NB4 (cell line): ENCODE data around the gene PYGM.

ENCODE experiments used
- DNase-seq: peaks from one replicate; pipeline ENCODE4 v3.0.0; 2010; ENCODE audit warnings: low read depth
- H3K4me3 ChIP-seq: one replicate; pipeline ENCODE4 v1.5.1; 2011; ENCODE audit warnings: mild to moderate bottlenecking, low read depth, low read length, moderate library complexity
- MYC ChIP-seq: IDR thresholded peaks from 2 replicates; pipeline ENCODE4 v1.6.1; 2011; ENCODE audit warnings: low read depth, low read length
- POLR2A ChIP-seq: IDR thresholded peaks from 2 replicates; pipeline ENCODE4 v1.6.1; 2011; ENCODE audit warnings: mild to moderate bottlenecking; ENCODE audit not compliant: insufficient read length; ENCODE audit errors: extremely low read depth
- TF ChIP-seq, protein P1 (sequence below): IDR thresholded peaks from 2 replicates; pipeline ENCODE4 v1.6.1; 2011; ENCODE audit warnings: low read depth, low read length
- TF ChIP-seq, protein P2 (sequence below): IDR thresholded peaks from one replicate; pipeline ENCODE4 v1.5.1; 2012; ENCODE audit warnings: low read depth, low read length

PYGM gene

DNA sequence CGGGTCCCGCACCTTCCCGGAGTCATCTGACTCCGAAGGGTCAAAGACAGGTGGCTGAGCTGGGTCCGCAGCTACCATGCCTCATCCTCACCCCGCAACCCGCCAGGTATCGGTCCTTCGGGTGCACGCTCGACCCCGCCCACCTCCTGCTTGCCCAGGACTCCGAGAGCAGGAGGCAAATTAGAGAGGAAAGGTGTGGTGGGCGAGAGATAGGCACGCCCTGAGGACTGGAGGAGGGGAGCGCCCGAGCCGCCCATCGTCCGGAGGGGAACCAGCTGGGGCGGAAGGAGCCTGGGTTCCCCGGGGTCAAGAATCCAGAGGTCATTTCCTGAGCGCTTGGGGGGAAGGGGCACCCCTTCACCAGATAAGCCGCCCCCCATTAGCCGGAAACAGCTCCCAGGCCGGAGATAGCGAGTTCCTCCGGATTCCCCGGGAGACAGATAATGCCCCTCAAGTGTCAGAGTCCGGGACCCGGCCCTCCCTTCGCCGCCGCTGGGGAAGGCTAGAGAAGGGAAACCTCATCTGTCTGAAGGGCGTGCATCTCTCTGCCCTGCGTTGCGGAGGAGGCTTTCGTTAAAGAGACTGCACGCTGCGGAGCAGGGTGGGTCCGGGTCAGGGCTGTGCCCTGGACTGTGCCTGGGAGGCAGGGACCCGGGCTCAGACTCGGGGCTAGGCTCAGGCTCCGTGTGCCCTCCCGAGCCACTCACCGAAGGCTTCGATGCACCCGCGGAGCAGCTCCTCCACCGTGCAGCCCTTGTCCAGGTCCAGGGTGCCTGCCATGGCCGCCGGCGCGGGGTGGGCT, 17.5 kb downstream of the PYGM start:
- DNase-seq, result peak; percentile 73
- TF ChIP-seq POLR2A, result no peak
- TF ChIP-seq, protein P1, sequence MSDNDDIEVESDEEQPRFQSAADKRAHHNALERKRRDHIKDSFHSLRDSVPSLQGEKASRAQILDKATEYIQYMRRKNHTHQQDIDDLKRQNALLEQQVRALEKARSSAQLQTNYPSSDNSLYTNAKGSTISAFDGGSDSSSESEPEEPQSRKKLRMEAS, result peak; percentile 30; the same call in 1 of the 2 replicates
- peak overlapping the region; percentile 91 for H3K4me3 ChIP-seq

DNA sequence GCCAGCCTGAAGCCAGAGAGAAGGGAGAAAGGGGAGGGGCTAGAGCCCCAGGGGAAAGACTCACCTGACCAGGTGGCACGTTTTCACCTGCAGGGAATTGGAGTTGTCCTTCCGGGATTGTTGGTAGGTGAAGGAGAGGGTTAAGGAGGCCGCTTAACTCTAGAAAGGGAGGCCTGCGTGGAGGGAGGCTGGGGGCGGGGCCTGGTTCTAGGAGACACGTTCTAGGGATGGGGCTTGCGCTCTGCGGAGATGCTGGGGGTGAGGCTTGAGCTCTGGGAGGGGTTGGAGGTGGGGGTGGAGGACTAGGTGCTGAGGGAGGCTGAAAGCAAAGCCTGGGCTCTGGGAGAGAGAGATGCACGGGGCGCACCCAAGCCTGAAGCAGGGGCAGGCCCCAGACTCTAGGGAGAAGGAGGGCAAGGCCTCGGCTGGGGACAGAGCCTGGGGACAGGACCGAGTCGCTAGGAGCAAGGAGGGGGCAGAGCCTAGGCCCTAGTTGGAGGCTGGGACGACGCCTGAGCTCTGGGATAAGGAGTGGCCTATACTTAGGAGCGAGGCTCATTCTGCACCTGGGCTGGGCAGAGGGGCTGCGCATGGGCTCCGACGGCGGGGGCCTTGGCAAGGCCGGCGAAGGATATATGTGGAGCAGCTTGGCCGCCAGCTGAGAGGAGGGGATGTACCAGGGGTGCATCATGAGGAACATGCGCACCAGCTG, 18.2 kb downstream of the PYGM start:
- TF ChIP-seq MYC (no peak), POLR2A (no peak)
- TF ChIP-seq, protein P2, sequence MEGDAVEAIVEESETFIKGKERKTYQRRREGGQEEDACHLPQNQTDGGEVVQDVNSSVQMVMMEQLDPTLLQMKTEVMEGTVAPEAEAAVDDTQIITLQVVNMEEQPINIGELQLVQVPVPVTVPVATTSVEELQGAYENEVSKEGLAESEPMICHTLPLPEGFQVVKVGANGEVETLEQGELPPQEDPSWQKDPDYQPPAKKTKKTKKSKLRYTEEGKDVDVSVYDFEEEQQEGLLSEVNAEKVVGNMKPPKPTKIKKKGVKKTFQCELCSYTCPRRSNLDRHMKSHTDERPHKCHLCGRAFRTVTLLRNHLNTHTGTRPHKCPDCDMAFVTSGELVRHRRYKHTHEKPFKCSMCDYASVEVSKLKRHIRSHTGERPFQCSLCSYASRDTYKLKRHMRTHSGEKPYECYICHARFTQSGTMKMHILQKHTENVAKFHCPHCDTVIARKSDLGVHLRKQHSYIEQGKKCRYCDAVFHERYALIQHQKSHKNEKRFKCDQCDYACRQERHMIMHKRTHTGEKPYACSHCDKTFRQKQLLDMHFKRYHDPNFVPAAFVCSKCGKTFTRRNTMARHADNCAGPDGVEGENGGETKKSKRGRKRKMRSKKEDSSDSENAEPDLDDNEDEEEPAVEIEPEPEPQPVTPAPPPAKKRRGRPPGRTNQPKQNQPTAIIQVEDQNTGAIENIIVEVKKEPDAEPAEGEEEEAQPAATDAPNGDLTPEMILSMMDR, result no peak
- TF ChIP-seq, protein P1, result no peak
- H3K4me3 ChIP-seq, result peak overlapping the region; percentile 91
- no peak for DNase-seq

DNA sequence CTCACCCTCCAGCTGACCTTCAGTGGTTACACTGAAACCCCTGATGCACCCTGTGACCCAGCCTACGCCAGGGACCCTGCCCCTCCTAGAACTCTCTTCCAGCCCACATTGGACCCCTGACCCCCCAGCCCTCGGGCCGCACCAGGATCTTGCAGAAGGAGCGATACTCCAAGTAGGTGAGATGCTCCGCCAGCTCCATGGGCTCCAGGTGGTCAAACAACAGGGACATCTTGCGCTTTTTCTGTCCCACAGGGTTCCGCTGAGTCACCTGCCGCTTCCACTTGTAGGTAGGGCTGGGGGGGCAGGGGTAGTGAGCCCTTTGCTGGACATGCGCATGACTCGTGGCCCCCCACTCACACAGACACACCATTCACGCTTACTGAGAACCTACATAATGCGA, 19.9 kb downstream of the PYGM start:
- TF ChIP-seq, protein P1, result no peak
- TF ChIP-seq, protein P2, result no peak
- TF ChIP-seq MYC (no peak), POLR2A (no peak)
- DNase-seq, result no peak
- no peak overlapping the region for H3K4me3 ChIP-seq

DNA sequence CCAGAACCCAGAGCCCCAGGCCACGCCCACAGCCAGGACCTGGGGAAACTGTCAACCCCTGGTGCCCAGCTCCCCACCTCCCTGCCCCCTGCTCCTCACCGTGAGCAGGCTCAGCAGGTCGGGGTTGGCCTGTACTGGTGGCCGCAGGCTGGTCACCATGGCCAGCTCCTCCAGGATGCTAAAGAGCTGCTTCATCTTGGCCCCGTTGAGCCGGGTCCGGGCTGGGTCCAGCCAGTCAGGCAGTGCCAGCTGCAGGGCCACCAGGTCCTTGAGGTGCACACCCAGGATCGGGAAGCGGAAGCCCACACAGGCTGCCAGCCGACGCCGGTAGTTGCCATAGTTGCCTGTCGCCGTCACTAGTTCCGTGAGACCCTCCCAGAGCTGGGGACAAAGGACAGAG, 23.1 kb downstream of the PYGM start:
- DNase-seq, result no peak

DNA sequence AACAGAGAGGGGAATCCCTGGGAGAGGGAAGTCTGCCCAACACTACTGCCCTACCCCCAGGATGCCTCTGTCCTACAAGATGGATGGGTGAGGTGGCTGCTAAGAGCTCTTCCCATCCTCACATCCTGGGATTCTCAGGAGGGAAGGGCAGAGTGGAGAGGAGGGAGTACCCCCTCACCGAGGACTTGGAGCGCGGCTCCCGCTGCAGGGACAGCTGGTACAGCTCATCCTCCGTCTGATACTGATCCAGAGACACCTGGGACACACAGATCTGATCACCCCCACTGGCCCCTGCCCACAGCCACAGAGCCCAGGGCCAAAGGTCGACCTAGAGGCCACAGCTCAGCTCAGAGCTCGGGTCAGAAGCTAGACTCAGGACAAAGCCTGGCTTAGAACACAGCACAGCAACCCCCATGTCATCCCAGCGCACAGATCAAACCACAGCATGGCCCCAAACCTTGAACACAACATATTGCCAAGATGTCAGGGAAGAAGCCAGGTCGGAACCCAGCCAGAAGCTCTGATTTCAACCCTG, 24.0 kb downstream of the PYGM start:
- no peak for DNase-seq
- TF ChIP-seq POLR2A, result no peak
- TF ChIP-seq, protein P1, result no peak
- TF ChIP-seq MYC, result no peak
- TF ChIP-seq, protein P2, result no peak
- H3K4me3 ChIP-seq, result no peak overlapping the region

More for the DNA sequence above, 23.1 kb downstream of the PYGM start:
- H3K4me3 ChIP-seq, result no peak overlapping the region
- TF ChIP-seq POLR2A (no peak), MYC (no peak)
- TF ChIP-seq, protein P2, result no peak
- TF ChIP-seq, protein P1, result no peak
